GM12878 (cell line): Measurements from ENCODE around the gene SHLD1. TPM values are rescaled to one million over a fixed set of nuclear protein-coding genes. Genes with fewer than 3 reads are reported as not detected.

ENCODE experiments used
- ATAC-seq: fragments of 200-7000 bp; cut with Tn5 transposase; 3 replicates; pipeline ENCODE4 v1.9.1; 2020; ENCODE audit warnings: mild to moderate bottlenecking, moderate library complexity
- BruUV-seq: library from RNA; stranded (reverse); fragments of 400-500 nt; replicated peaks from 2 replicates; lab custom pipeline; 2021; lab: Mats Ljungman, UMichigan
- CTCF ChIA-PET: fragments of 300-600 bp; sonication (Branson Sonifier 250); formaldehyde crosslinking; extraction: SDS; loops from one replicate; lab custom pipeline; 2021; ENCODE audit warnings: inconsistent platforms; lab: Yijun Ruan, JAX
- POLR2A ChIA-PET: fragments of 350-600 bp; formaldehyde crosslinking; extraction: SDS; loops from one replicate; lab custom pipeline; 2021; ENCODE audit warnings: inconsistent platforms; lab: Charles Lee
- RAD21 ChIA-PET: fragments of 300-600 bp; sonication (Branson Sonifier 250); formaldehyde crosslinking; loops from one replicate; lab custom pipeline; 2023; ENCODE audit warnings: antibody characterized with exemption; ENCODE audit not compliant: unreplicated experiment; lab: Charles Lee
- SMC1A ChIA-PET: fragments of 300-600 bp; sonication (Branson Sonifier 250); formaldehyde crosslinking; loops from one replicate; lab custom pipeline; 2023; ENCODE audit not compliant: unreplicated experiment, uncharacterized antibody; lab: Charles Lee
- DNase-seq: peaks from one replicate; pipeline ENCODE4 v3.0.0-alpha.2; 2011; ENCODE audit warnings: low read depth, low spot score
- FAIRE-seq: peaks from 3 replicates; lab custom pipeline; 2011; peaks lifted over from hg19 to GRCh38; lab: Jason Lieb, UNC
- H2AFZ ChIP-seq: 2 replicates; pipeline ENCODE4 v1.6.0; 2011; ENCODE audit warnings: low read depth, low read length, control low read depth; ENCODE audit not compliant: control insufficient read depth
- H3K27ac ChIP-seq: 2 replicates; pipeline ENCODE4 v1.5.1; 2011; ENCODE audit warnings: control low read depth; ENCODE audit not compliant: control insufficient read depth, insufficient read depth
- H3K27me3 ChIP-seq, 2 experiments: replicated peaks in 1 of 2; 2 replicates each; pipeline versions ENCODE4 v1.6.0 to v1.6.1; 2011; ENCODE audit warnings: low read length in 1 of 2; ENCODE audit not compliant: control insufficient read depth in 2 of 2, insufficient read depth in 2 of 2
- H3K36me3 ChIP-seq, 2 experiments: 2 replicates each; pipeline ENCODE4 v1.5.1; 2011; ENCODE audit warnings: low read length in 1 of 2; ENCODE audit not compliant: control insufficient read depth in 2 of 2, insufficient read depth in 2 of 2
- H3K4me1 ChIP-seq: 2 replicates; pipeline ENCODE4 v1.6.1; 2011; ENCODE audit warnings: mild to moderate bottlenecking, low read length, moderate library complexity, mixed read lengths; ENCODE audit not compliant: control insufficient read depth, insufficient read depth
- H3K4me2 ChIP-seq: 2 replicates; pipeline ENCODE4 v1.6.0; 2011; ENCODE audit warnings: control low read depth; ENCODE audit not compliant: control insufficient read depth, insufficient read depth
- H3K4me3 ChIP-seq: fragments of 200-600 bp; sonication (generic); 2 replicates; pipeline ENCODE4 v1.5.1; 2016
- H3K79me2 ChIP-seq: 2 replicates; pipeline ENCODE4 v1.6.0; 2011; ENCODE audit warnings: low read length; ENCODE audit not compliant: control insufficient read depth, insufficient read depth
- H3K9ac ChIP-seq: 2 replicates; pipeline ENCODE4 v1.8.0; 2011; ENCODE audit warnings: low read length, control low read depth, mixed read lengths; ENCODE audit not compliant: control insufficient read depth, insufficient read depth
- H3K9me3 ChIP-seq: replicated peaks from 3 replicates; pipeline ENCODE4 v1.5.1; 2011; ENCODE audit warnings: mild to moderate bottlenecking, low read length; ENCODE audit not compliant: control insufficient read depth, insufficient read depth
- H4K20me1 ChIP-seq: 2 replicates; pipeline ENCODE4 v1.6.0; 2011; ENCODE audit not compliant: control insufficient read depth, insufficient read depth
- ATF3 ChIP-seq: IDR thresholded peaks from 2 replicates; pipeline ENCODE4 v1.6.1; 2011; ENCODE audit warnings: low read depth, mild to moderate bottlenecking, low read length, moderate library complexity, borderline replicate concordance; ENCODE audit errors: extremely low read depth
- CEBPZ ChIP-seq: fragments of 150-350 bp; IDR thresholded peaks from 2 replicates; pipeline ENCODE4 v1.6.1; 2016; ENCODE audit warnings: low read depth, low read length
- CREB1 ChIP-seq: IDR thresholded peaks from 2 replicates; pipeline ENCODE4 v1.6.1; 2012; ENCODE audit warnings: low read depth, mild to moderate bottlenecking, inconsistent platforms
- KAT2A ChIP-seq: conservative IDR thresholded peaks from 2 replicates; pipeline ENCODE4 v1.6.1; 2011; ENCODE audit warnings: low read depth, low read length; ENCODE audit not compliant: control insufficient read depth
- NBN ChIP-seq: fragments of 450-650 bp; IDR thresholded peaks from 2 replicates; pipeline ENCODE4 v1.6.1; 2016
- RUNX3 ChIP-seq: IDR thresholded peaks from 2 replicates; pipeline ENCODE4 v1.6.1; 2012; ENCODE audit warnings: low read length, inconsistent platforms
- TCF7 ChIP-seq: IDR thresholded peaks from 2 replicates; pipeline ENCODE4 v1.6.1; 2014; ENCODE audit warnings: antibody characterized with exemption, borderline replicate concordance
- ZNF24 ChIP-seq: fragments of 450-650 bp; IDR thresholded peaks from 2 replicates; pipeline ENCODE4 v1.6.1; 2017; ENCODE audit warnings: antibody characterized with exemption, mild to moderate bottlenecking
- WGBS: methylation state at CpG from one replicate; pipeline ENCODE4 v1.1.6; 2016; ENCODE audit warnings: low lambda C conversion rate; ENCODE audit not compliant: insufficient replicate concordance, insufficient coverage; ENCODE audit errors: missing lambda C conversion rate; 5-methylcytosine and 5-hydroxymethylcytosine counted together
- in situ Hi-C: fragments of 300-500 bp; cut with MboI; formaldehyde crosslinking; loops from 9 replicates; pipeline ENCODE4 v1.14.3; 2018; ENCODE audit warnings: mixed read lengths
- intact Hi-C: fragments of 100-400 bp; cut with micrococcal nuclease; formaldehyde crosslinking; loops from one replicate; pipeline ENCODE4 v1.14.2; 2022; ENCODE audit not compliant: unreplicated experiment
- polyA plus RNA-seq, 11 experiments: library from polyadenylated mRNA; depleted of rRNA in 4 of 11; unstranded in 6 of 11; stranded (reverse) in 5 of 11; fragments of >200 nt; fragmentation: Nextera tagmentation in 4 of 11; fragmentation: Illumina TruSeq in 1 of 11; extraction: Ambion mirVana in 4 of 11; extraction: Trizol in 1 of 11; gene quantifications; 1 replicate in 1 of 11; 2 replicates in 10 of 11; pipeline versions ENCODE4 v1.2.1 to v1.2.3, GENCODE V29; 2011 to 2016; ENCODE audit warnings: inconsistent platforms in 2 of 11, missing spikeins in 2 of 11, low read depth in 1 of 11
- total RNA-seq, 4 experiments: library from RNA; depleted of rRNA in 3 of 4; stranded (reverse); fragments of >200 nt in 3 of 4; fragmentation: Illumina TruSeq in 1 of 4; extraction: Trizol in 1 of 4; gene quantifications; 2 replicates each; pipeline versions ENCODE4 v1.2.1 to v1.2.3, GENCODE V29; 2013 to 2021

SHLD1 gene
- total and polyA plus RNA-seq, 10 of the 15 experiments (the other 5 are each of a cell fraction or from before 2014, with no cell fraction given) = 10.8 to 70.9 (median 25.4) TPM

GRCh38 chr20:5890773-5891441, 140.7 kb downstream of the SHLD1 start:
- 42% methylated on average over 10 of the region's 10 CpGs for WGBS
- H3K4me1 ChIP-seq = no peaks in the 10 kb centered on the region
- TF ChIP-seq TCF7 (no peak), ATF3 (no peak), CEBPZ (no peak), NBN (no peak), KAT2A (no peak), RUNX3 (no peak), CREB1 (no peak), ZNF24 (no peak)
- no peak overlapping the region for H2AFZ ChIP-seq
- ChIA-PET RAD21 (no interaction called here), CTCF (no interaction called here), SMC1A (interaction anchor here (0.8 kb wide), 1 partner anchor 52 kb away, joined by 4 read pairs; no protein-coding TSS in a partner anchor), POLR2A (no interaction called here)
- H3K27me3 ChIP-seq = peaks cover 0 to 2% of the 10 kb centered on the region in 2 experiments; a peak in 2 of 4 replicates
- no peak overlapping the region for H3K4me3 ChIP-seq
- no peak overlapping the region for H3K9ac ChIP-seq
- no peak overlapping the region for H3K27ac ChIP-seq
- no peak for FAIRE-seq
- no TSS peak for BruUV-seq
- H3K4me2 ChIP-seq = no peak overlapping the region
- in situ Hi-C loops = no loop called here
- H3K9me3 ChIP-seq = no peaks in the 10 kb centered on the region
- H4K20me1 ChIP-seq = no peaks in the 10 kb centered on the region
- DNase-seq = no peak
- intact Hi-C loops = no loop called here
- no peak for ATAC-seq
- H3K36me3 ChIP-seq = no peaks in the 10 kb centered on the region
- H3K79me2 ChIP-seq = no peaks in the 10 kb centered on the region
